Measurements from ENCODE around the gene NHSL1.

The NHSL1 gene

DNA sequence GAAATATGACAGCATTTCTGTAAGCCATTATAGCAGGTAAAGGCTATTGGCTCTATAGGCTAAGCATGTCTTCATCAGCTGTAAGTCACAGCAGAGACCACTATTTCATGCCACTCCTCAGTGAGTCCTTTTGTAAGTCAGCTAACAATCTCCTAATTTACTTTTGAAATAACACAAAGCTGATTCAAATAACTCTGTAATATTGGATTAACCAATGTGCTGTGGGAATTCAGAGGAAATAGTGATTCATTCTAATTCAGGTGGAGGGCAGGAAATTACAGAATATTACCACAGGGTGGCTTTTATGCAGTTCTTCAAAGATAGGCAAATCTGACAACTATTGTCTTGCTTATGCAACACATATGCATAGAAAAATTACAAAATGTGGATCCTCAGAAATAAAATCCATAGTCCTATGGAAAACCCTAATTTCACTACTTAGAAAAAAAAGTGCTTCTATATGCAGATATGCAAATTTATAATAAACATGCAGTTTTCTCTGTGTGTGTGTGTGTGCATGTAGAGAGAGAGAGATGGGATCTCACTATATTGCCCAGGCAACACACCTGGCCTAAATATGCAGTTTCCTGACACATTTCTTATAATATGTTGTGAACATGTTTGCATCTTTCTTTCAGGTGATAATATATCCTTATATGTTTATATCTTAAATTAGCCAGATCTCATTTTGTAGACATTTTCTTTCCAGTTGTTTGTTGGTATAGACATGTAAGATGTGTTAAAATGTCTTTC is 126.4 kb downstream of the NHSL1 start:
- DNase-seq (ENCODE audit: low read depth) = no peak
- TF ChIP-seq, protein P1, sequence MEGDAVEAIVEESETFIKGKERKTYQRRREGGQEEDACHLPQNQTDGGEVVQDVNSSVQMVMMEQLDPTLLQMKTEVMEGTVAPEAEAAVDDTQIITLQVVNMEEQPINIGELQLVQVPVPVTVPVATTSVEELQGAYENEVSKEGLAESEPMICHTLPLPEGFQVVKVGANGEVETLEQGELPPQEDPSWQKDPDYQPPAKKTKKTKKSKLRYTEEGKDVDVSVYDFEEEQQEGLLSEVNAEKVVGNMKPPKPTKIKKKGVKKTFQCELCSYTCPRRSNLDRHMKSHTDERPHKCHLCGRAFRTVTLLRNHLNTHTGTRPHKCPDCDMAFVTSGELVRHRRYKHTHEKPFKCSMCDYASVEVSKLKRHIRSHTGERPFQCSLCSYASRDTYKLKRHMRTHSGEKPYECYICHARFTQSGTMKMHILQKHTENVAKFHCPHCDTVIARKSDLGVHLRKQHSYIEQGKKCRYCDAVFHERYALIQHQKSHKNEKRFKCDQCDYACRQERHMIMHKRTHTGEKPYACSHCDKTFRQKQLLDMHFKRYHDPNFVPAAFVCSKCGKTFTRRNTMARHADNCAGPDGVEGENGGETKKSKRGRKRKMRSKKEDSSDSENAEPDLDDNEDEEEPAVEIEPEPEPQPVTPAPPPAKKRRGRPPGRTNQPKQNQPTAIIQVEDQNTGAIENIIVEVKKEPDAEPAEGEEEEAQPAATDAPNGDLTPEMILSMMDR (conservative IDR thresholded peaks at IDR 0.05; ENCODE audit: low read depth, low read length) = no peak
- no peak overlapping the region for H3K4me3 ChIP-seq (ENCODE audit: low read length)

Measured in retinal pigment epithelial cell (primary cell).